HFFc6 (cell line): ENCODE results near the gene PIGW. TPM values are rescaled to one million over a fixed set of nuclear protein-coding genes. Genes with fewer than 3 reads are reported as not detected.
A peak's percentile ranks its signal among the peaks of the same experiment; 100 is the strongest.

ENCODE experiments used
- DNase-seq: peaks from one replicate; pipeline ENCODE4 v3.0.0-alpha.2; 2018
- H3K27ac Mint-ChIP-seq: 2 replicates; pipeline ENCODE4 v1.8.0; 2020; ENCODE audit warnings: mild to moderate bottlenecking, mixed read lengths
- H3K27me3 Mint-ChIP-seq: 2 replicates; pipeline ENCODE4 v1.8.0; 2021; ENCODE audit warnings: mild to moderate bottlenecking, moderate library complexity, mixed read lengths; ENCODE audit not compliant: insufficient read depth
- H3K36me3 Mint-ChIP-seq: 2 replicates; pipeline ENCODE4 v1.8.0; 2021; ENCODE audit warnings: low read depth, mixed read lengths
- H3K4me1 Mint-ChIP-seq: 2 replicates; pipeline ENCODE4 v1.8.0; 2020; ENCODE audit warnings: low read depth, mixed read lengths
- H3K4me3 Mint-ChIP-seq: 2 replicates; pipeline ENCODE4 v1.8.0; 2020; ENCODE audit warnings: mild to moderate bottlenecking, moderate library complexity, mixed read lengths
- H3K9me3 Mint-ChIP-seq: 2 replicates; pipeline ENCODE4 v1.8.0; 2020; ENCODE audit warnings: mild to moderate bottlenecking, mixed read lengths
- CTCF ChIP-seq: fragments of 200-600 bp; sonication (generic); IDR thresholded peaks from 2 replicates; pipeline ENCODE4 v1.5.0; 2021; ENCODE audit warnings: antibody characterized with exemption, mild to moderate bottlenecking
- total RNA-seq, 6 experiments: library from RNA; stranded (reverse); fragmentation: NEBNext Ultra II Directional; extraction: Animal tissue kit (Norgen Biotek cat#: 25700); gene quantifications; 2 replicates in 1 of 6; 3 replicates in 5 of 6; pipeline ENCODE4 v1.2.3, GENCODE V29; 2021

PIGW gene
- total RNA-seq, 6 experiments from 2014 or later, result 12.0 to 15.1 (median 12.5) TPM

- TF ChIP-seq CTCF, result no peak
- Mint-ChIP-seq H3K27me3 (no peaks in the 10 kb centered on the region), H3K9me3 (no peaks in the 10 kb centered on the region), H3K4me1 (peaks cover 34% of the 10 kb centered on the region), H3K27ac (peak overlapping the region; percentile 76), H3K36me3 (peaks cover 40% of the 10 kb centered on the region), H3K4me3 (no peak overlapping the region)
- peak; percentile 52 for DNase-seq
Observed at GRCh38 chr17:36524428-36524876, 10.3 kb upstream of the PIGW start.

DNA sequence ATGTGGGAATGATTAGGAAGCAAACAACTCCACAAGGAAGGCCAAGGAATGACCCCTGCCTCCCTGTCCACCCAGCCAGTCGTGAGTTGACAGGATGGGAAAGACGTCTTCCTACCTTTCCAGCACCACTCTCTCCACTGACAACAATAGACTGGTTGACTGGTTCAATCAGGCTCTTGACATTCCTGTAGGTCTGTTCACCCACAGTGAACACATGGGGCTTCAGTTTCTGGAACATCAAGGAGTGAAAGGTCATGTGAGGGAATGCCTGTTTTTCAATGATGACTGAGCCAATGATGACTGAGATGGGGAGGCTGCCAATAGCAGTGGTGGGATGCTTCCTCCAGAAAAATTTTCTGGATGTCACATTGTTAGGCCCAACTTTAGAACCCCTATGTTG, 9.7 kb upstream of the PIGW start:
- TF ChIP-seq CTCF, result no peak
- Mint-ChIP-seq H3K4me1 (peaks cover 37% of the 10 kb centered on the region), H3K4me3 (no peak overlapping the region; the same call in 1 of the 2 replicates), H3K9me3 (no peaks in the 10 kb centered on the region), H3K27ac (peak overlapping the region; percentile 76), H3K36me3 (peaks cover 40% of the 10 kb centered on the region), H3K27me3 (no peaks in the 10 kb centered on the region)
- no peak for DNase-seq

- Mint-ChIP-seq H3K27ac (peak overlapping the region; percentile 30; the same call in 1 of the 2 replicates), H3K9me3 (no peaks in the 10 kb centered on the region), H3K4me1 (peaks cover 37% of the 10 kb centered on the region), H3K36me3 (peaks cover 33% of the 10 kb centered on the region), H3K4me3 (no peak overlapping the region), H3K27me3 (no peaks in the 10 kb centered on the region)
- TF ChIP-seq CTCF, result no peak
- DNase-seq, result no peak
Observed at GRCh38 chr17:36525888-36526287, 8.9 kb upstream of the PIGW start.

DNA sequence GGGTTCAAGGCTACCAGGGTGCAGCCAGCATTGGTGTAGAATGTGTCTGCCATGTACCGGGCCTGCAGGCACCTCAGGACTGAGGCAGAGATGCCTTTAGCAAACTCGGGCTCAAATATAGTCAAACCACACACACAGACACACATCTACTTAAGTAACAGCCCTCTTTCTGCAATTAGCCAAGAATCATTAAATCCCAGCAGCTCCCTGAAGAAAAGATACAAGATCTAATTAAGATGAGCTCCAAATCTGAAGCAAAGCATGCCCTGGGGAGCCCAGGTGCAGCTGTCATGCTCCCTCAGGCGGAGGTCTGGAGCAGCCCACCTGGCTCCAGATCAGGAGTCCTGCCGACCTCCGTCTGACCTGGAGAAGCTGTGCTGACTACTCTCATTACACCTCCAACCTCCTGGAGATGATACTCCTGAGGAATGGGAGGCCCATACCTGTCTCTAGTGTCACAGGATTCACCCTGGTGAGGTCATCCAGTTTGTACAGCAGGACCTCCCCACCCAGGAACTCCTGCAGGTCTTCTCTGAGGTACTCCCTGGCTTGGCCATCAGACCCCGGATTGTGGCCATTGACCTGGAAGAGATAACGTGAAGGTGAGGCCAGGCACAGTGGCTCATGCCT, 7.1 kb upstream of the PIGW start:
- no peak for DNase-seq
- TF ChIP-seq CTCF, result no peak
- H3K4me1 Mint-ChIP-seq, result peaks cover 43% of the 10 kb centered on the region
- H3K9me3 Mint-ChIP-seq, result no peaks in the 10 kb centered on the region
- H3K27ac Mint-ChIP-seq, result no peak overlapping the region
- H3K4me3 Mint-ChIP-seq, result no peak overlapping the region
- H3K36me3 Mint-ChIP-seq, result peaks cover 39% of the 10 kb centered on the region
- no peaks in the 10 kb centered on the region for H3K27me3 Mint-ChIP-seq

GRCh38 chr17:36529121-36529520, 5.7 kb upstream of the PIGW start:
- H3K27ac Mint-ChIP-seq, result peak overlapping the region; percentile 62
- H3K4me1 Mint-ChIP-seq, result peaks cover 55% of the 10 kb centered on the region
- peak overlapping the region; percentile 3; the same call in 1 of the 2 replicates for H3K4me3 Mint-ChIP-seq
- no peaks in the 10 kb centered on the region for H3K9me3 Mint-ChIP-seq
- TF ChIP-seq CTCF, result no peak
- DNase-seq, result peak; percentile 76
- H3K36me3 Mint-ChIP-seq, result peaks cover 51% of the 10 kb centered on the region
- no peaks in the 10 kb centered on the region for H3K27me3 Mint-ChIP-seq
